OCI-M1 (cell line): ENCODE data around the gene DAZAP2.
A peak's percentile ranks its signal among the peaks of the same experiment; 100 is the strongest.
"Not testable (repeated sequence)": the region's sequence is repeated elsewhere in the genome, so short reads cannot be mapped to it uniquely, and the experiment has no call there.

ENCODE experiments used
- DNase-seq: peaks from one replicate; lab custom pipeline; 2025; lab: John Stamatoyannopoulos, UW

The DAZAP2 gene

DNA sequence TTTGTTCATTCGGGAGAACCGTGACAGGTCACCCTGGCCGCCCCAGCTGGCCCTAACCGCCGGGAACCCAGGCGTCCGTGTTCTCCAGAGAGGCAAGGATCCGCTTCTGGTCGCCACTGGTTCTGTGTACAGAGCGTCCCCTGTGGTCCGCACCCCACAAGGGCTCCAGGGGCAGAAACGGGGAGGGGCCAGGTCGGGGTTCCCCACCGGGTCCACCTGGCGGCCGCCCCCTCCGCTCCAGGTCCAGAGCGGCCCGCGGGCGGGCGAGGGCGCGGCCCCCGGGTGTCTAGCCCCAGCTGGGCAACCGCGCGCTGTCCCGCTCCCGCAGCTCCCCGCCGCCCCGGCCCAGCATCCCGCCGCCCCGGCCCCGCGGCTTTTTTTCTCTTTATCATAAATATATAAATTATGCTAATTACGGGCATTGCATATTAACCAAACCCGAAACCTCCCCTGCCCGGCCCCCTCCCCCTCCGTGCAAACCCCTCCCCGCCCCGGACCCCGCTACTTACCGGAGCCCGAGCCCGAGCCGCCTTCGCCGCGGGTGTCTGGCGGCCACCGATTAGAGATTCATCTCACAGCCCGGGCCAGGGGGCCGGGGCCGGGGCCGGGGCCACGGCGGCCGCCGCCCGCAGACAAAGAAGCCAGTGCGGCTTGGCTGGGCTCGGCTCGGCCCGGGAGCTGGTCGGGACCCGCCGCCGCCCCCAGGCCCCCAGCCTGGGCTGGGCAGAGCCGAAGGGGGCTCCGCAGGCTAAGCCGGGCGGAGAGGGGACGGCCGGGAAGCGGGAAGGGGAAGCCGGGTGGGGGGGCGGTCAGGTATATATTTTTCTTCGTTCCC lies 21.3 kb upstream of the DAZAP2 start:
- DNase-seq: peak; percentile 61

DNA sequence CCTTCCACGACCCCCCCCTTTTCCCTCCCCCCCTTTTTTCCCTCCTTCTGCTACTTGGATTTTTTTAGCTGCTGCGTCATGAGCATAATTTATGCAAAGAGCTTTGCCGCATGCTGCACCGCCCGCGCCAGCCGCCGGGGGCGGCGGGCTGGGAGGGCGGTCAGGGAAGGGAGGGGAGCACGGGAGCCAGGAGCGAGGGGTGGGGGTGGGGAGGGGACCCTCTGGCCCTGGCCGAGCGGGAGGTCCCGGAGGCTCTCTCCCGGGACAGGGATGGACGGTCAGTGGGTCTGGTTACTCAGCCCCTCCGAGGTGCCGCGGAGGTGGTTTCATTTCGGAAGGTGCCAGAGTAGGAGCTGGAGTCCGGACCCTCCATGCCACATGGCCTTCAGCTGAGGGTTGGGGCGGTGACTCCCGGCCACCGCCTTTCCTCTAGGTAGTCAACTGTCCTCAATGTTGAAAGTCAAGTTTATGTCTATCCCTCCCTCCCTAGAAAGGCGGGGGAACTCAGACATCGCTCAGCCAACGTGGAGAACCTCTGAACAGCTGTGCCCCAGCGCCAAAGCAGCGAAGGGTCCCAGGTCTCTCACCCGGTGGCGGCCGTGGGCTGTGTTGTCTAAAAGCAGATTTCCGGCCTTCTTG lies 20.5 kb upstream of the DAZAP2 start, which contains the start of gene POU6F1:
POU6F1 (minus strand) TSS at position 95 of the 639 bp plus-strand sequence. CDS start 11,226 bp downstream, outside the sequence.
- peak; percentile 91 for DNase-seq

DNA sequence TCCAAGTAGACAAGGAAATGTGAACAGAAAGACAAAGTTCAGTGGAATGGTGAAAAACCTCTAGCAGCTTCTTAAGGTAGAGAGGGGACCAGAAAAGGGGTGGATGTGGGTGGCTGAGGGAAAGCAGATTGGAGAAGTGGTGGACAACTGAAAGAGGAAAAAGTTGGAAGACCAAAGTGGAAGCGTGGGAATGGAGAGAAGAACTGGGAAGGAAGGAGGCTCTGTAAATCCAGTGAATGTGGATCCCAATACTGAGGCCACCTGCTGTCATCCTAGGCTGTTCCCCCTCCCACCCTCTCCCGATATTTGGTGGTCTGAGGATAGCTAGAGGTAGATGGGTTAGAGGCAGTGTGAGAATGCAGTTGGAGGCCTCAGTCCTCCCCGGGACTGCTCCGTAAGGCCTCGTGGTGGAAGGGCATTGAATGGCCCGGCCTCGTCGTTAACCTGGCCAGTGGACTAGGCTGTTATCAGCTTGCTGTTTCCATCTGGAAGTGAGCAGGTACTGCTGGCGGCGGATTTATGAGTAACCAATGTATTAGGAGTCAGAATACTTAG lies 19.9 kb upstream of the DAZAP2 start:
- peak; percentile 77 for DNase-seq

- peak; percentile 68 for DNase-seq
Measured at GRCh38 chr12:51219322-51219721, 19.3 kb upstream of the DAZAP2 start.

DNA sequence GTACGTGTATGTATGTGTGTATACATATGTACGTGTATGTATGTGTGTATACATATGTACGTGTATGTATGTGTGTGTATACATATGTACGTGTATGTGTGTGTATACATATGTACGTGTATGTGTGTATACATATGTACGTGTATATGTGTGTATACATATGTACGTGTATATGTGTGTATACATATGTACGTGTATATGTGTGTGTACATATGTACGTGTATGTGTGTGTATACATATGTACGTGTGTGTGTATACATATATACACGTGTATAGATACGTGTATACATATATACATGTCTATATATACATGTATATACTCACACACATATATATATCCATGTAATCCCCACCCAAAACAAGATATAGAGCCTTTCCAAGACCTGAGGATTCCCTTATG lies 18.8 kb upstream of the DAZAP2 start:
- DNase-seq: not testable (repeated sequence)

DNA sequence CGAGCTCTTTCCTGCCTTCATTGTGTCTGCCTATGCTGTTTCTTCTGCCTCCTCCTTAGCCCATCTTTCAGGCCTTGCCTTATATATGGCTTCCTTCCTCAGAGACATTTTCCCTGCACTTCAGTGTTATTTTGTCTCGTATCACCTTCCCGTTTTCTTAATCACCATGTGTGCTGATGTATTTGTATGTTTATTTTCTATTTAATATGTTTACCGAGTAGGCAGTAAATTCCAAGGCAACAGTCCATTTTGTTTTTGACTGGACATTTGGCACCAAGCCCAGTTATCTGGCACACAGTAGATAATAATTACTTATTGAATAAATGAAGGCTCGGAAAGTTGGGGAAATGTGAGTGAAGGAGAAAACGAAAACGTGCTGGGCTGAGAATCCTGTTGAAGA lies 16.2 kb upstream of the DAZAP2 start:
- no peak for DNase-seq

DNA sequence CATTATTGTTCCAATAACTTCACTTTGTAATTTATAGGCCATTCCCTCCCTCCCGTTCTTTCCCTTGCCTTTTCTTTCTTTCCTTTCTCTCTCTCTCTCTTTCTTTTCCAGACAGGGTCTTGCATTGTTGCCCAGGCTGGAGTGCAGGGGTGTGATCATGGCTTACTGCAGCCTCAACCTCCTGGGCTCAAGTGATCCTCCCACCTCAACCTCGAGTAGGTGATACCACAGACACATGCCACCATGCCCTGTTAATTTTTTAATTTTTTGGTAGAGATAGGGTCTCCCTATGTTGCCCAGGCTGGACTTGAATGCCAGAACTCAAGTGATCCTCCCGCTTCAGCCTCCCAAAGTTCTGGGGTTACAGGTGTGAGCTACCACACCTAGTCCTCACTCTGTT lies 14.0 kb upstream of the DAZAP2 start:
- no peak for DNase-seq

DNA sequence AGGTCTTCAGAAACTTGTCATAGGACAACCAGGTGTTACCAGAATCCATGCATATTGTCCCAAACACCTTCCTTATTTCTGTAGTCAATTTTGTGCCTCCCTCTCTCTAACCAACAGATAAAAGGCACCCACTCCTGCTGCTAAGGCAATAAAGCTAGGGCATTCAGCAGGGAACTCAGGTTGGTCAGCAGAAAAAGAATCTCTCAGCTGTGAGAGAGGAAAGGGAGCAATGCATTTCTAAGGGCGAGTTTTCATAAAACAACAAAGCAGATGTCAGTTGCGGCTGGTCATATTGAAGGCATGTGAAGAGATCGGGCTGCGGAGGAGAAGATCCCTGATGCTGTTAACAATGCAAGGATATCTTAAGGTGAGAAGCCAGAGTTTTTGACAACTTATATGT lies 13.4 kb upstream of the DAZAP2 start:
- DNase-seq: no peak

- no peak for DNase-seq
Measured at GRCh38 chr12:51225771-51226170, 12.9 kb upstream of the DAZAP2 start.

DNA sequence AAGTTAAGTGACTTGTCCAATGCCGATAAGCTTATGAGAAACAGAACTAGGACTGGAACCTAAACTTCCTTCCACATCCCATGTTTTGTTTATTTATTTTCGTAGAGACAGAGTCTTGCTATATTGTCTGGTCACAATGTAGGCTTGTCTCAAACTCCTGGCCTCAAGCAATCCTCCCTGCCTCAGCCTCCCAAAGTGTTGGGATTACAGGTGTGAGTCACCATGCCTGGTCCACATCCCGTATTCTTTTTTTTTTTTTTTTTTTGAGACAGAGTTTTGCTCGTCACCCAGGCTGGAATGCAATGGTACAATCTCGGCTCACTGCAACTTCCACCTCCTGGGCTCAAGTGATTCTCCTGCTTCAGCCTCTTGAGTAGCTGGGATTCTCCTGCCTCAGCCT lies 11.5 kb upstream of the DAZAP2 start:
- not testable (repeated sequence) for DNase-seq

- no peak for DNase-seq
Measured at GRCh38 chr12:51227962-51228361, 10.7 kb upstream of the DAZAP2 start.

DNA sequence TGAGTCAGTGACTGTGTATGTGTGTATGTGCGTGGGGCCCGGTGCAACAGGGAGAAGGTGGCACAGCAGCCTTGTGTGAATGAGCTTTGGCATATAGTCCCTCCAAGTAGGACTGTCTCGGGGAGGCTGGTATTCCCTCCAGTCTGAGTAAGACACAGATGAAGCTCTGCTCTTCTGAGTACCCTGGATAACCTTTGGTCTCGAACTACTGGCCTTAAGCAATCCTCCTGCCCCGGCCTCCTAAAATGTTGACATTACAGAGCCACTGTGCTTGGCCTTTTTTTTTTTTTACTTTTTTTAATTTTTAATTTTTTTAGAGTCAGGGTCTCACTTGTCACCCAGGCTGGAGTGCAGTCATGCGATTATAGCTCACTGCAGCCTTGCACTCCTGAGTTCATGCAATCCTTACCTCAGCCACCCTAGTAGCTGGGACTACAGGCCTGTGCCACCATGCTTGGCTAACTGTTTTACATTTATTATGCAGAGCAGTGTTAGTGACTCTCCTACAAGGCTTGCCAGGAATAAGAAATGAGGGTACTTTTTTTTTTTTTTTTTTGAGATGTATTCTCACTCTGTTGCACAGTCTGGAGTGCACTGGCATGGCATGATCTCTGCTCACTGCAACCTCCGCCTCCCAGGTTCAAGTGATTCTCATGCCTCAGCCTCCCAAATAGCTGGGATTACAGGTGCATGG lies 9.4 kb upstream of the DAZAP2 start:
- DNase-seq: no peak

DNA sequence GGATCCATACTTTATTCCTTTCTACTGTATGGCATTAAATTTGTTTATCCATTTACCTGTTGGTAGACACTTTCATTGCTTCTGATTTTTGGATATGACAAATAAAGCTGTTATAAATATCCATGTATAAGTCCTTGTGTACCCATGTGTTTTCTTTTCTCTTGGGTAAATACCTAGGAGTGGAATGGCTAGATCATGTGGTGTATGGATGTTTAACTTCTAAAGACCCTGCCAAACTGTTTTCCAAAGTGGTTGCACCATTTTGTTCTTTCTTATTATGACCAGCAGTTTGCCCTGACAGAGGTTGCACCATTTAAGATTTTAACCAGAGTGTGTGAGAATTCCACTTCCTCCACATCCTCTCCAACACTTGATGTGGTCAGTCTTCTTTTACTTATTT lies 6.0 kb upstream of the DAZAP2 start:
- no peak for DNase-seq

DNA sequence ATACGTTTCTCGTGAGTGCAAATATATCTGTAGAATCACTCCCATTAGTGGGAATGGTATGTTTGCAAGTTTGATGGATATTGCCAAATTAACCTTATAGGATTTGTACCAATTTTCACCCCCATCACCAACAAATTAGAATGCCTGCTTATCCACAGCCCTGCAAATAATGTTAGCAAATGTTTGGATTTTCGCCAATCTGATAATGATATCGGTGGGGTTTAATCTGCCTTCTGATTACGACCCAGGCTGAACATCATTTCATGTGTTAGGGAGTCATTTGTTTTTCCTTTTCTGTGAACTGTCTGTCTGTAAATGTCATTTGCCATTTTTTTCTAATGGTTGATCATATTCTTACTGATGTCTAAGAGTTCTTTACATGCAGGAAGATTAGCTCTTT lies 4.1 kb upstream of the DAZAP2 start:
- no peak for DNase-seq

DNA sequence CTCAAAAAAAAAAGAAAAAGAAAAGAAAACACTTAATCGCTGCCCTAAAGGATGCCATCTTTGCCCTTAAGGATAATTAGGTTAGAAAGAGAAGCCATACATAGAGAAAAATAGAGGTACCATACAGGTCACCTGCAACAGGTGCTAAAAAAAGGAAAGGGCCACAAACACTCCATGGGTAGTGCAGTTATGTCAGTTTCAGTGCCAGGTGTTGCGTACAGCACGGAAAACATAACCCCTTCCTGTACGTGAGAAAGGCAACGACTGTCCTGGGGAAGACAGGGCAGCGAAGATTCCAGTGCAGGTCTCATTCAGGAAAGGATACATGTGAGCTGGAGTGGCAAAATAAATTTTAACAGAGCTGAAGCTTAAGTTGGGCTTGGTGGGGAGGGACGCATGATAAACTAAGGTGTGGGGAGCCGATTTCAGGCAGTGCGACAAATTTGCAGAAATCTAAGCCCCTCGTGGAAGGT lies 553 bp upstream of the DAZAP2 start:
- no peak for DNase-seq

DNA sequence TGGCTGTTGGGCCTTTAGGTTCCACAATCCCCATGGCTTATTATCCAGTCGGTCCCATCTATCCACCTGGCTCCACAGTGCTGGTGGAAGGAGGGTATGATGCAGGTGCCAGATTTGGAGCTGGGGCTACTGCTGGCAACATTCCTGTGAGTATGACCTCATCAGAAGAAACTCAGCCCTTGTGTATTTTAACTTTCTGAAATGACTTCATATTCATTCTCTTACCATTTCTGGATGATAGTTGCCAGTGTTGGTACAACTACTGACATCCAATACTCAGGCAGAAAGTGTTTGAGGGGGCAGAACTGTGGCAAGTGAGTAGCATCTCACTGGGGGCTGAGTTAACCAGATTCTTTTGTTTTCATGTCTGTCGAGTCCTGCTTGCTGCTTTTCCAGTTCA lies 2.3 kb downstream of the DAZAP2 start:
- DNase-seq: no peak

DNA sequence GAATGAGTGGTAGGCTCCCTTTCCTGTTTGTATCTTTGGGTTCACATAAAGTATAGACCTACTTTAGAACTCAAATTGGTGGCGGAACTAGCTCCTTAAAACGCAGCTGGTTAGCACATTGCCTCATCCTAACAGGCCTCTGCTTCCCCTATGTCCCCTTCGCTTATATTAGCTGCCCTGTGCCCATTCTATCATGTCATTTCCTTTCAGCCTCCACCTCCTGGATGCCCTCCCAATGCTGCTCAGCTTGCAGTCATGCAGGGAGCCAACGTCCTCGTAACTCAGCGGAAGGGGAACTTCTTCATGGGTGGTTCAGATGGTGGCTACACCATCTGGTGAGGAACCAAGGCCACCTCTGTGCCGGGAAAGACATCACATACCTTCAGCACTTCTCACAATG lies 3.5 kb downstream of the DAZAP2 start:
- no peak for DNase-seq

DNA sequence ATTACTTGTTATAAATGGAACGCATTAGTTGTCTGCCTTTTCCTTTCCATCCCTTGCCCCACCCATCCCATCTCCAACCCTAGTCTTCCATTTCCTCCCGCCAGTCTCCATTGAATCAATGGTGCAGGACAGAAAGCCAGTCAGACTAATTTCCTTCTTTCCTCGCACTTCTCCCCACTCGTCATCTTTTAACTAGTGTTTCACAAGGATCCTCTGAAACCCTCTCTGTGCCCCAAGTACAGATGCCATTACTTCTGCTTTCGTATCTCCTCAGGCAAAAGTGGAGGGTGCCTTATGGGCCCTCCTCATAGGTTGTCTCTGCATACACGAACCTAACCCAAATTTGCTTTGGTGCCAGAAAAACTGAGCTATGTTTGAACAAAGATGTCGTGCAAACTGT lies 4.2 kb downstream of the DAZAP2 start:
- no peak for DNase-seq

- no peak for DNase-seq
Measured at GRCh38 chr12:51244269-51244668, 5.6 kb downstream of the DAZAP2 start.

- DNase-seq: no peak
Measured at GRCh38 chr12:51245476-51246253, 7.0 kb downstream of the DAZAP2 start.

DNA sequence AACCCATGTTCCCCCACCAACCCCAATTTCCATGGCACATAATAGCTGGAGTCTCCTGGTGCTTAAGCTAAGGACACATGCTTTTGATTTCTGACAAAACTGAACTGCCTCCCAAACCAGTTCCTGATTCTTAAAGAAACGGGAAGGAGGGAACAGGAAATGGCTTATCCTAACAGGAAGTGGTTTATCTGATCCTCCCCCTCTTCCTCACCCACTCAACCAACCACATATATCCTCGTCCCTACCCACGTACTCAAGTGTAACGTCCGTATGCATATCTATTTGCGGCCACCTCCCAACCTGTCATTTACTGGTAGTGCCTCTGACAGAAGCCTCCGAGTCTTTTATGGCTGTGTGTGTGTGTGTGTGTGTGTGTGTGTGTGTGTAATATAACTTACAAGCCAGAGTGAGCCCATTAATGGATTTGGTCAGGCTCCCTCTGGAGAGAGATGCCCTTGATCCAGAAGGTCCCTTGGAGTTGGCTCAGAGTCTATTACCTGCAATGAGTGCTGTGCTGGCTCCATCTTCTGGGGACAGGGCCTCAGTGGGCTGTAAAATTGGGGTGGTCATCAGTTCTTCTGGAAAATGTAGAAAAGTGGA lies 7.7 kb downstream of the DAZAP2 start:
- peak; percentile 93 for DNase-seq
